Hippocampal formation (tissue), 2 donors: ENCODE measurements around the gene PDXK.
A peak's percentile ranks its signal among the peaks of the same experiment; 100 is the strongest.

ENCODE experiments used
- DNase-seq, 2 donors: peaks; one replicate each; lab custom pipeline; 2025; lab: John Stamatoyannopoulos, UW

The PDXK gene

DNA sequence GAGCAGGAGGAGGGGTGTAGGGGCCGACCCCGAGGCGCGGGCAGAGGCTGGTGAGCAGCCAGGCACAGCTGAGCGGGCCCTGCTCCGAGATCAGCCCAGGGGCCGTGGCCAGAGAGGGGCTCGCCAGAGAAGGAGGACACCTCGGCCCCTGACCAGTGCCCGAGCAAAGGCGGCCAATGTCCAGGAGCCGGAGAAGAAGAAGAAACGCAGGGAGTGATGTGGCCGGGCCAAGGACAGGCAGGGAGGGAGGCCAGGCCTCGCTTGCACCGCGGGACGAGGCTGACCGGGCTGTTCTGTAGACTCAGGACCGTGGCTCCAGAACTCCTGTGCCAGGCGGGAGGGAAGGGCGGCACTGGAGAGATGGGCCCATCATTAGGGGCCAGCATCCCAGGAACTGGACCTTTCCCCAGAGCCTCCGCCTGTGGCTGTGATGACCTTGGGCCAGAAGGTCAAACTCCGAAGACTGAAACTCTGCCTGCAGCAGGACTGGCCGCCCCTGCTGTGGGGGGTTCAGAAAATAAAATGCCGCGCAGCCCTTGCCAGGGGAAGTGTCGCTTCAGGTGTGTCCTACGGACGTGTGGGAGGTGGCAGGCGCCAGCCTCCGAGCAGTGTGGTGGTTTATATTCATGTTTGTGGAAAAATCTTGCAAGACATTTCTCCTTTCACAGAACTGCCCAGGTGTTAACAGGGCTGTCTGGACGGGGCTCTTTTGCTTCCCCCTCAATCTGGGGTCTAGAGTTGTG is 84.8 kb downstream of the PDXK start:
- DNase-seq: no peak

GRCh38 chr21:43805275-43805800 is 86.4 kb downstream of the PDXK start:
- no peak for DNase-seq

DNA sequence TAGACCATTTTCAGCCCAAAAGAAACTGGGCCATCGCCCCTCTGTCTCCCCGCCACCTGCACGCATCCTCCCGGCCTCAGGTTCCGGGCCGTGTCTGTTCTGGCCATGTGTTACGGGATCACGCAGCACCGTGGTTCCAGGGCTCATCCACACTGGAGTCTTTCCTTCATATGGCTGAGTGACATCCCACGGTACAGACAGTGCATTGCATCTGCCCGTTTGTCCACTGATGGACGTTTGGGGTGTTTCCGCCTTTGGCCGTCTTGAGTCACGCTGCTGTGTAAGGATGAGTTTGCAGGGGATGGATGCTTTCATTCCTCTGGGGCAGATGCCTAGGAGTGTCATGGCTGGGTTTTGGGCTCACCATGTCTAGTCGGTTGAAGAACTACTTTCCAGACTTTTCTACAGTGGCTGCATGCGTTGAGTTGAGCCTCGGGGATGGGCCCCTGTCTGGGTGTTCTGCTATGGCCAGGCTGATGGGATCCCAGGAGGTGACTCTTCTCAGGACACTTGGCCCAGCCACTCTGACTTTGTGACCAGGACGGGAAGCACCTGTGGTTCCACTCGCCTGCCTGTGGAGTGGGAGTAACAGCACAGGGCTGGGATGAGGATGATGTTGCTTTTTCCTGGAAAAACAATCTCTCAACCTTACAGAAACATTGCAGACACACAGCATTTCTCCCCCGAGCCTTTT is 87.2 kb downstream of the PDXK start:
- DNase-seq: no peak

GRCh38 chr21:43808367-43808766 is 89.4 kb downstream of the PDXK start:
- DNase-seq: no peak

- DNase-seq: no peak
Observed at GRCh38 chr21:43808832-43809251, 89.9 kb downstream of the PDXK start.

DNA sequence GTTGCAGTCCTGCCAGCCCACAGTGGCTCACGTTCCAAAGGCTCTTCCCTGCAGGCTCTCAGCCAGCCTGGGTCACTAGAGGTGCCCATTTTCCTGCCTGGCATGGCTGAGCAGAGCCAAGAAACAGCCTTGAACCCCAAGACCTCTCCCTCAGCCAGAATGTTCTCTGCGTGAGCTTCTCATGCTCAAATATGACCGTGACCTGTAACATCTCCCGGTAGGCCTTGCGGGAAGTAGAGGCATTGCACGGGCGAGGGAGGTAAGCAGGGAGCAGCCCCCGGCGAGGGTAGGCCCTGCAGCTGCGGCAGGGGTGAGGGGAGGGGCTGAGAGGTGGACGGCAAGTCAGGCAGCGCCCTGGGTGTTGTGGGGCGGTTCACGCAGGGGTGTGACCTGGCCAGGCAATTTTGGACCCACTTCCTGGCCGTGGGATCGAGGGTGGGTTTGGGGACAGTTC is 90.4 kb downstream of the PDXK start:
- DNase-seq: no peak

DNA sequence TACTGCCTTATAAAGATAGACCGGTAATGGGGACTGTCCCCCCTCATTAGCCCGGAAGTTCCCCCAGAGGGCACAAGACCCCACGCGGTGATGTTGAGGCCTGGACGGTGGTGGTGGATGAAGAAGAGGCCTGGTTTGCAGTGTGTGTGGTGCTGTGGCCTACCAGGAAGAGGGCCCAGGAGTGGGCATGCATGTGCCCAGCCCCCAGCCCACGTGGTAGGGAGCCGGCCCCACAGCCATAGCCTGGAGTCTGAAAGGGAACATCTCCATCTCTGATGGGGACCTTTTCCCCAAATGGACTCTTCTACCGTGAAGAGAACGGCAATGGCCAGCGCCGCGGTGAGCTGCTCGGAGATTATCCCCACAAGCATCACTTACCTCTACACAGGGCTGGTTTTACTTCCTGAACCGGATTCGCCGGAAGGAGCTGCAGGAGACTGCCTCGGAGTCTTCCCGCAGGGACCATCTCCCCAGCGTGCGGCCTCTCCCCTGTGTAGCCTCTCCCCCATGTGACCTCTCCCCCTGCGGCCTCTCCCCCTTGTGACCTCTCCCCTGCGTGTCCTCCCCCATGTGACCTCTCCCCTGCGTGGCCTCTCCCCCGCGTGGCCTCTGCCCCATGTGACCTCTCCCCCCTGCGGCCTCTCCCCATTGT is 91.0 kb downstream of the PDXK start:
- no peak for DNase-seq

GRCh38 chr21:43810505-43811261 is 91.8 kb downstream of the PDXK start:
- DNase-seq: peak in 1 of 2 donors; percentile 65

DNA sequence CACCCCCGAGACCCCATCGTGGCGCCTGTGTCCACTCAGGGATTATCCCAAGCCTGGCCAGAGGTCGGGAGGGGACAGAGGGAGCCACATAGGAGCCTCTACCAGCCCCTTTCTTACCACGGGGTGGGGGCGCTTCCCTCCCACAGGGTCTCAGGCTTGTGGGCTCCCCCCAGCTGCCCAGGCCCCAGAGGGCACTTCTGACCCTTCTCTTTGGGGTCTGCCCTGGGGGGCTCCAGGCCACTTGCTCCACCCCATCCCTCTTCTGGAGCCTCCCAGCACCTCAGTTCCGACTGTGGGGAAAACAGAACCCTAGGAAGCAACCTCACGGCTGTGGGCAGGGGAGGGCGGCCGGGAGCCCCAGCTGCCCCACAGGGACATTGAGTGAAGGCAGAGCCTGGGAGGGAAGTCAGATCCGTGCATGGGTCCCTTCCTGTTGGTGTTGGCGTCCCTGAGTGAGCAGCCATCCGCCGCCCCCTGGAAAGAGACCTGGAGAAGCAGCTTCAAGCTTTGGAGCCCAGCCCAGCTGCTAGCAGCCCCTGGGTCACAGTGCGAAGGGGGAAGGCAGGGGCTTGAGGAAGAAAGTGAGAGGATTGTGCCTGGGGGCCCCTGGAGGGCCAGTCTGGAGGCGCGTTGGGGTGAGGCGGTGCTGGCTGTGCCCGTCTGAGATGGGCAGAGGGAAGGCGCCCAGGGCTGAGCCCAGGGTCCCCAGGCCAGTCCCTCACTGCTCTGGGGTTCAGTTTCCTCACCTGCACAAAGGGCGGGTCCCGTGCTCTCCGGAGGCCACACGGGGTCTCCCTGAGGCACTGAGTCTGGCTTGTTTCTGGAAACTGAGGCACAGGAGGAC is 92.6 kb downstream of the PDXK start:
- DNase-seq: no peak
